Right ventricle myocardium superior (tissue), 1 donor: ENCODE measurements around the gene NFE2L2. TPM values are rescaled to one million over a fixed set of nuclear protein-coding genes. Genes with fewer than 3 reads are reported as not detected.
A peak's percentile ranks its signal among the peaks of the same experiment; 100 is the strongest.
"Not testable (repeated sequence)": the region's sequence is repeated elsewhere in the genome, so short reads cannot be mapped to it uniquely, and the experiment has no call there.

ENCODE experiments used
- ATAC-seq: fragments of 200-7000 bp; cut with Tn5 transposase; one replicate; pipeline ENCODE4 v1.9.1; 2020; ENCODE audit warnings: mild to moderate bottlenecking; ENCODE audit not compliant: poor library complexity
- DNase-seq: peaks from one replicate; pipeline ENCODE4 v3.0.0-alpha.2; 2020
- intact Hi-C: fragments of 100-400 bp; cut with DNase I; formaldehyde crosslinking; loops from one replicate; pipeline ENCODE4 v1.11.2; 2022
- long read RNA-seq: library from polyadenylated mRNA; unstranded; transcript quantifications from one replicate; pipeline ENCODE4 v2.0.0, GENCODE V29; 2021
- total RNA-seq: library from RNA; stranded (reverse); fragmentation: NEBNext Ultra II Directional; extraction: Animal tissue kit (Norgen Biotek cat#: 25700); gene quantifications from one replicate; pipeline ENCODE4 v1.2.1, GENCODE V29; 2021
- donor health status: DM: no; HTN: yes; CAD: no; lungs with severe emphysema.

NFE2L2 gene
- total RNA-seq = 45.8 TPM
- long read RNA-seq, transcript NFE2L2-202 (5 exons, 2,651 nt) = minor isoform, 31 of 158 reads
- long read RNA-seq, transcript NFE2L2-201 (5 exons, 2,853 nt) = major isoform, 117 of 158 reads
- long read RNA-seq, partial matches to known transcripts = 3 of 158 reads
- long read RNA-seq, other reads (novel, unspliced or antisense) = 7 of 158 reads

GRCh38 chr2:177264693-177265587 is at the start of gene NFE2L2:
TSS of gene NFE2L2 (minus strand) at chr2:177264727. CDS start at chr2:177264576, 151 bp downstream.
- intact Hi-C loops = loop anchor here (5.0 kb wide), 1 partner anchor 67 kb away; no protein-coding TSS in a partner anchor
- ATAC-seq (peak; percentile 87), DNase-seq (peak; percentile 96)

- intact Hi-C loops = no loop called here
- ATAC-seq = peak; percentile 78
These were observed 49.7 kb upstream of the NFE2L2 start for GRCh38 chr2:177314194-177314593.

DNA sequence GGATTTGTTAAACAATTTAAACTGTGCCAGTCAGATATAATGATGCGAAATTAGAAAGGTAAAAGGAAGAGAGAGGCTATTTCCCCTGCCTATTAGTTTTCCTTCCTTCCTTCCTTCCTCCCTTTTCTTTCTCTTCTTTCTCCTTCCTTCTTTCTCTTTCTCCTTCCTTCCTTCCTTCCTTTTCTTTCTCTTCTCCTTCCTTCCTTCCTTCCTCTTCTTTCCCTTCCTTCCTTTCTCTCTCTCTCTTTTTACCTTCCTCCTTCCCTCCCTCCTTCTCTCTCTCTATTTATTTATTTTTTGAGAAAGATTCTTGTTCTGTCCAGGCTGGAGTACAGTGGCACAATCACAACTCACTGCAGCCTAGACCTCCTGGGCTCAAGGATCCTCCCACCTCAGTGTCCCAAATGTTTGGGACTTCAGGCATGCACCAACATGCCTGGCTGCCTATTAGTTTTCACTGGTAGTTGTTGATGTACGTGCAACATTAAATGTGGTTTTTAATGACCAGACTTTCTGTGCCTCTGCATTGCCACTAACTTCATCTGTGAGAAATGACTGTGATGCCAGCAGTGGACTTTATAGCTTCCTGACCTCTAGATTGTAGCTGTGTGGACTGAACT is 48.7 kb upstream of the NFE2L2 start:
- intact Hi-C loops = no loop called here
- DNase-seq (no peak), ATAC-seq (no peak)

More at GRCh38 chr2:177314194-177314593, 49.7 kb upstream of the NFE2L2 start:
- no peak for DNase-seq

DNA sequence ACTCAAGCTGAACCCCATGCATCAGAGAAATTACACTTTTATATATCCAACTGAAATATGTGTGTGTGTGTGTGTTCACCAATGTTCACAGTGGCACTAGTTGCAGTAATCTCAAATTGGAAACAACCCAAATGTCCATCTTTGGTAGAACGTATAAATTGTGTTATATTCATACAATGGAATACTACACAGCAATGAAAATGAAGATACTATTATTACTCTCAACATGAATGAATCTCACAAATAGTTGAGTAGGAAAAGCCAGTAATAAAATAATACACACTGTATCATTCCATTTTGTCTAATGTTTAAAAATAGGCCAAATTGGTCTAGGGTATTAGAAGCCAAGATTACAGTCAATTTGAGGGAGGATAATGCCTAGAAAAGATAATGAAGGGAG is 48.0 kb upstream of the NFE2L2 start:
- intact Hi-C loops = no loop called here
- DNase-seq (no peak), ATAC-seq (no peak)

DNA sequence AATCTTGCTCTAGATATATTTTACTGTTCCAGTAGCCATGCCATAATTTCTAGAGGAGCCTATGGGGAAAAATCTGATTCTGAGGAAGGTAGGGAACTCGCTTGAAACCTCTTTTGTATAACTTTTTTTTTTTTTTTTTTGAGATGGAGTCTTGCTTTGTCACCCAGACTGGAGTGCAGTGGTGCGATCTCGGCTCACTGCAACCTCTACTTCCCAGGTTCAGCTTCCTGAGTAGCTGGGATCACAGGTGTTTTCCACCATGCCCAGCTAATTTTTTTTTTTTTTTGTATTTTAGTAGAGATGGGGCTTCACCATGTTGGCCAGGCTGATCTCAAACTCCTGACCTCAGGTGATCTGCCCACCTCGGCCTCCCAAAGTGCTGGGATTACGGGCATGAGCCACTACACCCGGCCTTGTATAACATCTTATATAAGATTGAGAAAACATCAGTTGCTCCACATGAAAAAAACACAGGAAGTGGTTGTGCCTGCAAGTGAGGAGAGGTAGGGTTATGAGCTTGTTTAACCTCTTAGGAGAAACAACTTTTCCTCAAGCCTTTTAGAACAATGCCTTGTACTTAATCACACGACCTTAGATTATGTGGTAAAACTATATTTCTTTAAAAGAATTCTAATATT is 45.3 kb upstream of the NFE2L2 start:
- ATAC-seq, DNase-seq, intact Hi-C loops: not testable (repeated sequence)

DNA sequence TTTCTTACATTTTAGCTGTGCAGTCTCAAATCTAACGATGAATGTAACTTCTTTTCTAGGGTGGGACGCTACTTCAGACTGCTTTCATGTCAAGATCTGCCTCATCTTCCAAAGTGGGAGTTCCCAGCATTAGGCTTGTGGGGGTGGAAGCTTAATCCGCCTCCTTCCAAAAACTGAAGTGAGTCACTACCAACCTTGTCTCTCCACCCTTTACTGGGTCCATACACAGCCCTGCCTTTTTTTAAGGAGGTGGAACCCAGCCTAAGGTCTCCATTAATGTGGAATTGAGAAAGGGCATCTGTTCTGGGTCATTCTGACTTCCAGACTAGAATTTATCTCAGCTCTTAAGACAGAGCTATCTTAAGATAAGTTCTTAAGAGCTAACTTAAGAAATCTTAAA is 42.0 kb upstream of the NFE2L2 start:
- intact Hi-C loops = no loop called here
- DNase-seq = no peak
- ATAC-seq = peak; percentile 39

- ATAC-seq (no peak), DNase-seq (no peak)
- intact Hi-C loops = no loop called here
These were observed 39.4 kb upstream of the NFE2L2 start for GRCh38 chr2:177303939-177304338.

DNA sequence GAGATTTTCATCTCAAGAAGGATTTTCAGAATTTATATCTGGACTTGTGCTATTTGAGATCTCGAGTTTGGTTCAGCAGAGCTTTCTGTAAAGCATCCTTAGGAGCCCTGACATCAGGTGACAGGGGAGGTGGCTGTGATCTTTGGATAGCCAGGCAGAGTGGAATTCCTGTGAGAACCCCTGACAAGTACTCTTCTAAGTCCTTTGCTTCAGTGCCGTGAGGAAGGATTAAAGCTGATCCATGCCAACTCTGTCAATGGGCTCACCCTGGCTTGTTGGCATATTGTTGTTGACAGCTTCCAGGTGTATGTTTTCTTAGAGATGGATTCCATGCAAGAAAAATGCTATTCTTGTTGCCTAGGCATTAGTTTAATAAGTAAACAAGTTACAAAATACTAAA is 38.0 kb upstream of the NFE2L2 start:
- ATAC-seq = no peak
- DNase-seq = no peak
- intact Hi-C loops = no loop called here

DNA sequence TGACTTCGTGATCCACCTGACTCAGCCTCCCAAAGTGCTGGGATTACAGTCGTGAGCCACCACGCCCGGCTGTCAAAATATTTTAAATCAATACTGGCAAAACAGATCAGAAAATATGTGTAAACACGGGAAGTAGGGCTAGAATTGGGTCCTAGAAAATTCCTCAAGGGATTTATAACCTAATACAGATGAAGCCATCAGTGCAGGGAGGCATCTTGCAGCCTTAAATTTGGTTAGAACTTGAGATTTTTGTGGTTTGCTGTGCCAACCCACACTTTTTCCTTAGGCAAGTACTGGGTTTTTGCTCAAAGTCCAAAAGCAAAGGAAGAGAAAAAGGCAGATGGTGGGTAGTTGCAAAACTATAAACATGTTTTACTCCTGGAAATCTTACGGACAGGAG is 33.7 kb upstream of the NFE2L2 start:
- no peak for ATAC-seq
- no peak for DNase-seq
- intact Hi-C loops = loop anchor here (10.0 kb wide), 1 partner anchor 133 kb away; no protein-coding TSS in a partner anchor

DNA sequence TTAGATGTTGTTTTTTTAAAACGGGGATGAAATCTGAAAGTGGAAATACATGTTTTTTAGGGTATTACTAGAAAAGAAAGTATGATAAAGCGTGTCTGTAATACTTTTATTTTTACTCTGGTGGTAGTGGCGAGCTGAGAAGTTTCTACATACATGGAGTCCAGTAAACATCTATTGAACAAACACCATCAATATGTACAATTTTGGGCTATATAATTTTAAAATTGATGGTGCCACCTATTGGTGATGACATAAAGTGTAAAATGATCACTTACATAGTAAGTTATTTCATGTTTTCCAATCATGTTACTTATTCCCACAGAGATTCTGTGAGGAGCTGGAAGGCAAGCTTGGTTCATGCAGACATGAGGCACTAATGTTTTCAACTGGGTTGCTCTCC is 31.5 kb upstream of the NFE2L2 start:
- peak; percentile 58 for ATAC-seq
- intact Hi-C loops = loop anchor here (10.0 kb wide), 1 partner anchor 131 kb away; no protein-coding TSS in a partner anchor
- no peak for DNase-seq

DNA sequence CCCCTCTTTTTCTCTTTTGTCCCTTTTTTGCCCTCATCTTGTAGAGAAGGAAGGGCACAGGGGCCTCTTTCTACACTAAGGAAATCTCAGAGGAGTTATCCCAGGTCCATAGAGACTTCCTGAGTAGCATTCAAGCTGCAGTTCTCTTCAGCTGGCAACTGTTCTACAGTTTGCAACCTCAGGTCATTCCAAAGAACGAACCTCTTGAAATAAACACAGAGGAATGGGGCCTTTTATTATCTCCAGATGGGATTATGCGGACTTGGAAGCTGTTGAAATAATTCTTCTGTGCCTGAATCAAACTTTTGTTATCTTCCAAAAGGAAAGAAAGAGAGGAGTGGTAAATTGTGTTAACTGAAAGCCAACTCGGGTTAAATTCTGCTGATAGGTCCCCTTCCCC is 31.0 kb upstream of the NFE2L2 start:
- ATAC-seq (peak; percentile 84), DNase-seq (no peak)
- intact Hi-C loops = loop anchor here (10.0 kb wide), 1 partner anchor 131 kb away; no protein-coding TSS in a partner anchor

GRCh38 chr2:177291701-177292100 is 27.2 kb upstream of the NFE2L2 start:
- ATAC-seq (no peak), DNase-seq (no peak)
- intact Hi-C loops = loop anchor here (10.0 kb wide), 1 partner anchor 127 kb away; no protein-coding TSS in a partner anchor

- no peak for DNase-seq
- intact Hi-C loops = loop anchor here (10.0 kb wide), 1 partner anchor 125 kb away; no protein-coding TSS in a partner anchor
- no peak for ATAC-seq
These were observed 25.5 kb upstream of the NFE2L2 start for GRCh38 chr2:177289824-177290628.

DNA sequence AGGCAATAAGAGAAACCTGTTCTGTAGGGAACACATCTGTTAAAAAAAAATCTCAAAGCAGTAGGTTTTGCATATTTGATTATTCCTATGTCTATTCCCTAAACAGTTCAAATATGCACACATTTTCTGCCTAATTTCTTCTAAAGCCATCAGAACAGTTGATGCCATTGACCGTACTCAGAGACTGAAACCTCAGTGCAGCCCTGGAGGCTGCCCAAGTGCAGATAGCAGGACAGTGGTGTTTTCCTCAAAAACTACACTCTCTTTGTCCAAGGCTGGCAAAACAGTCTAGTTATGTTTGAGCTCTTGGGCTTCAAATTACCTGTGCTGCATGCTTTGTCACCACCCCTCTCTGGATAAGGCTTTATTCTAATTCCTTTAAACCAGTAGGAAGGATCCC is 23.3 kb upstream of the NFE2L2 start:
- intact Hi-C loops = no loop called here
- no peak for ATAC-seq

DNA sequence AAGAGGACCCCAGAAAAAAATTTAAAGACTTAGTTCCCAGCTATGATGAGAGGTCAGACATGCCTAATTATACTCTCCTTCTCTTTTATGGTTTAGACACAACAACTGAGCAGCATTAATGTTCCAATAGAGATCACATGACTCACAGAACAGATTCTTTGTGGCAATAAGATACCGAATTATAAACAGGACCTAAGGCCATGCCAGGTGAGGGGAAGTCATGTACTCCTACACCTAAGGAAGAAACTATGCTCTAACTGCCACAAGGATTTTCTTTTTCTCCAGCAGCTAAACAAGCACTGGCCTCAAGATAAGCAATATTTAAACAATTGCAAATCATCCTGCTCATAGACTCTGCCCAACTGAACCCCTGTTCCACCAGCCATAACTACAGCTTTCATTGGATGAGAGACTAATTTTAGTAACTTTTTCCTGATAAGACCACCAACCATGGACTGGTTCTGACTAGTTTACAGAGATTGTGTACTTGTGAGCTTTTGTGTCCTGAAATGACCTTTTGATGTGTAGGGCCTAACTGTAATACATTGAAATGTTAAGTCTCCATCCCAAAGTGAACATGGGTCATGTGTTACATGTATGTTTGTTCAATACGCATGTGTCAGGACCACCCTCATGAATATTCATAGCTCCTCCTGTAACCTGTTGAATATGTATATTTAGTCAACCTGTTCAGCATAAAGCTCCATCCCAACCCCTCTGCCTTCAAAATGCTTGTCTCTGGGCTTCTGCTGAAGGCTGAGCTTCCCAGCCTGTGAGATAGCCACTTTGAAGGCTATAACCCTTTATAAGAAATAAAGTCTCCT is 21.6 kb upstream of the NFE2L2 start:
- no peak for ATAC-seq
- intact Hi-C loops = no loop called here
- DNase-seq = no peak

More for the DNA sequence above, 23.3 kb upstream of the NFE2L2 start:
- no peak for DNase-seq

GRCh38 chr2:177284531-177284930 is 20.0 kb upstream of the NFE2L2 start:
- ATAC-seq = no peak
- intact Hi-C loops = no loop called here
- DNase-seq = no peak

- ATAC-seq = no peak
- intact Hi-C loops = no loop called here
- no peak for DNase-seq
These were observed 19.4 kb upstream of the NFE2L2 start for GRCh38 chr2:177283906-177284305.
